Adrenal gland (tissue), 5 donors: ENCODE measurements around the gene FLVCR2.

Experiments used
- POLR2A ChIP-seq, 2 donors: fragments of 450-650 bp; IDR thresholded peaks; one replicate each; pipeline ENCODE4 v1.6.1; 2017; ENCODE audit warnings: antibody characterized with exemption in 2 of 2, mild to moderate bottlenecking in 2 of 2, moderate library complexity in 1 of 2
- TF ChIP-seq, protein P1 (sequence below), 6 experiments: fragments of 450-650 bp in 4 of 6; fragments of 200-600 bp in 2 of 6; sonication (generic) in 1 of 6; IDR thresholded peaks; 1 replicate in 5 of 6; 2 replicates in 1 of 6; pipeline versions ENCODE4 v1.5.1 to v1.8.0; 2016 to 2021; ENCODE audit warnings: antibody characterized with exemption in 6 of 6, mild to moderate bottlenecking in 2 of 6, moderate library complexity in 1 of 6
- donor health status: DM: no; HTN: no; CAD: no.

DNA sequence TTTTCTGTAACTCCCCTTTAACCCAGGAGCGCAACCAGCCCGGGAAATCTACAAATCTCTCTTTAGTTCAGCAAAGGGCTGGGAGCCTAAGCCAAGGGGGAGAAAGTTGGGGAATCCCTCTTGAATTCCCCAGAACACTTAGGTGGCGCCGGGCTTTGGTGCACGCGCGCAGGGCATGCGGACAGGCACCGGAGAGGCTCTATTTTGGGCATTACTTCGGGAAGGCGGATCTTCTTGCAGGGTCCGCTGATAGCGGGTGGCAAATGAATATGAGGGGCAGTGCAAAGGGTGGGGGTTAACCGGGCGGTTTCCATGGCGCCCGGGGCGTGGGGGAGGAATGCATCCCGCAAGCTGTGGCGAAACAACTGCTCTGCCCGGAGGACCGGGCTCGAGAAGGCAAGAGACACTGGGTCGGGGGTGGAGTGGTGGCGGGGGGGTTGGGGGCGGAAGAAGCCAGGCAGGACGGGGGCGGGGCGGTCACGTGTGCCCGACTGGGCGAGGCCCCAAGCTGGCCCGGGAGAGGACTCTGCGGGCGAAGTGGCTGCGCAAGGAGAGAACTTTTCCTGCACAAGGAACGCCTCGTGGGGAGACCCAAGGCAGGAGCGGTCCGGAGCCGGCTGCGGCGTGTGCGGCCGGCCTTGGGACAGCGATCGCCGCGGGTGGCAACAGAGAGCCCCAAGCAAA lies at the start of gene FLVCR2:
- TF ChIP-seq, protein P1, sequence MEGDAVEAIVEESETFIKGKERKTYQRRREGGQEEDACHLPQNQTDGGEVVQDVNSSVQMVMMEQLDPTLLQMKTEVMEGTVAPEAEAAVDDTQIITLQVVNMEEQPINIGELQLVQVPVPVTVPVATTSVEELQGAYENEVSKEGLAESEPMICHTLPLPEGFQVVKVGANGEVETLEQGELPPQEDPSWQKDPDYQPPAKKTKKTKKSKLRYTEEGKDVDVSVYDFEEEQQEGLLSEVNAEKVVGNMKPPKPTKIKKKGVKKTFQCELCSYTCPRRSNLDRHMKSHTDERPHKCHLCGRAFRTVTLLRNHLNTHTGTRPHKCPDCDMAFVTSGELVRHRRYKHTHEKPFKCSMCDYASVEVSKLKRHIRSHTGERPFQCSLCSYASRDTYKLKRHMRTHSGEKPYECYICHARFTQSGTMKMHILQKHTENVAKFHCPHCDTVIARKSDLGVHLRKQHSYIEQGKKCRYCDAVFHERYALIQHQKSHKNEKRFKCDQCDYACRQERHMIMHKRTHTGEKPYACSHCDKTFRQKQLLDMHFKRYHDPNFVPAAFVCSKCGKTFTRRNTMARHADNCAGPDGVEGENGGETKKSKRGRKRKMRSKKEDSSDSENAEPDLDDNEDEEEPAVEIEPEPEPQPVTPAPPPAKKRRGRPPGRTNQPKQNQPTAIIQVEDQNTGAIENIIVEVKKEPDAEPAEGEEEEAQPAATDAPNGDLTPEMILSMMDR (IDR thresholded peaks at IDR 0.05) = no peak
- peak; percentile 63 to 83 for TF ChIP-seq POLR2A (IDR thresholded peaks at IDR 0.05)
